Loucy (cell line): ENCODE results near the gene PDE3B.

ENCODE experiments used
- H2AFZ ChIP-seq: fragments of 200-600 bp; sonication (generic); 2 replicates; pipeline ENCODE4 v1.6.0; 2016; ENCODE audit warnings: antibody characterized with exemption, mild to moderate bottlenecking, low read length, moderate library complexity
- H3F3A ChIP-seq: fragments of 200-600 bp; 2 replicates; pipeline ENCODE4 v1.6.0; 2016; ENCODE audit warnings: antibody characterized with exemption, low read depth, mild to moderate bottlenecking
- H3K27me3 ChIP-seq: fragments of 200-600 bp; sonication (generic); 2 replicates; pipeline ENCODE4 v1.6.1; 2014; ENCODE audit warnings: low read length, mild to moderate bottlenecking; ENCODE audit not compliant: insufficient read depth, poor library complexity, severe bottlenecking
- H3K36me3 ChIP-seq: fragments of 200-600 bp; sonication (generic); 2 replicates; pipeline ENCODE4 v1.6.1; 2016; ENCODE audit warnings: low read length; ENCODE audit not compliant: insufficient read depth
- H3K4me1 ChIP-seq: fragments of 200-600 bp; sonication (generic); 2 replicates; pipeline ENCODE4 v1.5.1; 2014; ENCODE audit warnings: low read length, mild to moderate bottlenecking; ENCODE audit not compliant: insufficient read depth, poor library complexity, severe bottlenecking
- H3K4me2 ChIP-seq: fragments of 200-600 bp; sonication (generic); 2 replicates; pipeline ENCODE4 v1.6.0; 2014; ENCODE audit warnings: antibody characterized with exemption, low read length, low read depth, mild to moderate bottlenecking; ENCODE audit not compliant: poor library complexity, severe bottlenecking
- H3K4me3 ChIP-seq: fragments of 200-600 bp; sonication (generic); 2 replicates; pipeline ENCODE4 v1.5.1; 2014; ENCODE audit warnings: low read length, mild to moderate bottlenecking, mixed read lengths; ENCODE audit not compliant: poor library complexity, severe bottlenecking
- H3K79me2 ChIP-seq: fragments of 200-600 bp; sonication (generic); 2 replicates; pipeline ENCODE4 v1.6.1; 2014; ENCODE audit warnings: low read length; ENCODE audit not compliant: insufficient read depth
- H3K9ac ChIP-seq: fragments of 200-600 bp; sonication (generic); 2 replicates; pipeline ENCODE4 v1.6.0; 2014; ENCODE audit warnings: mild to moderate bottlenecking, low read depth, low read length, moderate library complexity; ENCODE audit not compliant: poor library complexity, severe bottlenecking
- H3K9me2 ChIP-seq: fragments of 200-600 bp; sonication (generic); replicated peaks from 2 replicates; pipeline ENCODE4 v1.6.1; 2016; ENCODE audit warnings: low read depth, low read length, mixed read lengths
- H3K9me3 ChIP-seq: fragments of 200-600 bp; sonication (generic); 2 replicates; pipeline ENCODE4 v1.6.1; 2014; ENCODE audit warnings: mild to moderate bottlenecking, antibody characterized with exemption, low read length, low read depth; ENCODE audit not compliant: insufficient read depth
- H4K20me1 ChIP-seq: fragments of 200-600 bp; sonication (generic); 2 replicates; pipeline ENCODE4 v1.6.0; 2014; ENCODE audit warnings: antibody characterized with exemption, low read length, mild to moderate bottlenecking; ENCODE audit not compliant: insufficient read depth, poor library complexity, severe bottlenecking
- CTCF ChIP-seq: fragments of 200-600 bp; sonication (generic); conservative IDR thresholded peaks from 2 replicates; pipeline ENCODE4 v1.5.1; 2014; ENCODE audit warnings: mild to moderate bottlenecking, antibody characterized with exemption, low read length
- EZH2phosphoT487 ChIP-seq: fragments of 200-600 bp; IDR thresholded peaks from 2 replicates; pipeline ENCODE4 v1.6.1; 2018; ENCODE audit warnings: antibody characterized with exemption, mild to moderate bottlenecking, moderate library complexity, borderline replicate concordance

Gene PDE3B

GRCh38 chr11:14622223-14622954, 21.2 kb upstream of the PDE3B start:
- no peak overlapping the region for H3K4me2 ChIP-seq
- H3K4me3 ChIP-seq = no peak overlapping the region
- H3K4me1 ChIP-seq = peaks cover 36% of the 10 kb centered on the region

GRCh38 chr11:14623036-14623435, 20.6 kb upstream of the PDE3B start:
- peaks cover 4% of the 10 kb centered on the region for H4K20me1 ChIP-seq
- no peaks in the 10 kb centered on the region for H3K79me2 ChIP-seq
- H2AFZ ChIP-seq = no peak overlapping the region
- no peak for TF ChIP-seq EZH2phosphoT487
- TF ChIP-seq CTCF = peak; percentile 40
- peaks cover 36% of the 10 kb centered on the region for H3K4me1 ChIP-seq
- no peak overlapping the region for H3K9ac ChIP-seq
- no peak overlapping the region for H3K4me3 ChIP-seq
- H3K9me2 ChIP-seq = no peaks in the 10 kb centered on the region
- no peak overlapping the region for H3K4me2 ChIP-seq
- no peaks in the 10 kb centered on the region for H3F3A ChIP-seq
- H3K9me3 ChIP-seq = no peaks in the 10 kb centered on the region
- H3K36me3 ChIP-seq = no peaks in the 10 kb centered on the region
- H3K27me3 ChIP-seq = no peaks in the 10 kb centered on the region

More at GRCh38 chr11:14622223-14622954, 21.2 kb upstream of the PDE3B start:
- peaks cover 4% of the 10 kb centered on the region for H4K20me1 ChIP-seq
- no peaks in the 10 kb centered on the region for H3K9me2 ChIP-seq
- no peak overlapping the region for H2AFZ ChIP-seq
- H3K9me3 ChIP-seq = no peaks in the 10 kb centered on the region
- TF ChIP-seq CTCF (peak; percentile 27), EZH2phosphoT487 (no peak)
- H3K79me2 ChIP-seq = no peaks in the 10 kb centered on the region
- H3K27me3 ChIP-seq = no peaks in the 10 kb centered on the region
- no peaks in the 10 kb centered on the region for H3K36me3 ChIP-seq
- H3K9ac ChIP-seq = no peak overlapping the region
- H3F3A ChIP-seq = no peaks in the 10 kb centered on the region

- H3K27me3 ChIP-seq = no peaks in the 10 kb centered on the region
- H3K9ac ChIP-seq = no peak overlapping the region
- no peaks in the 10 kb centered on the region for H3K36me3 ChIP-seq
- no peak for TF ChIP-seq EZH2phosphoT487
- no peak for TF ChIP-seq CTCF
- no peaks in the 10 kb centered on the region for H3K9me3 ChIP-seq
- peak overlapping the region; percentile 42 for H3K4me2 ChIP-seq
- H3K4me3 ChIP-seq = no peak overlapping the region
- H2AFZ ChIP-seq = no peak overlapping the region
- H4K20me1 ChIP-seq = peaks cover under 1% of the 10 kb centered on the region
- no peaks in the 10 kb centered on the region for H3F3A ChIP-seq
- H3K9me2 ChIP-seq = no peaks in the 10 kb centered on the region
- no peaks in the 10 kb centered on the region for H3K79me2 ChIP-seq
- peaks cover 26% of the 10 kb centered on the region for H3K4me1 ChIP-seq
Measured at GRCh38 chr11:14625586-14626205, 17.9 kb upstream of the PDE3B start.
